Esophagus squamous epithelium (tissue), 4 donors: ENCODE data around the gene CBR3.

Source experiments
- CTCF ChIP-seq, 6 experiments: fragments of 450-650 bp in 4 of 6; fragments of 200-600 bp in 2 of 6; sonication (generic) in 2 of 6; IDR thresholded peaks; one replicate each; pipeline ENCODE4 v1.5.1; 2016 to 2019; ENCODE audit warnings: antibody characterized with exemption in 6 of 6, mild to moderate bottlenecking in 4 of 6, moderate library complexity in 4 of 6
- POLR2A ChIP-seq, 4 donors: fragments of 450-650 bp; IDR thresholded peaks; one replicate each; pipeline ENCODE4 v1.6.1; 2017; ENCODE audit warnings: antibody characterized with exemption in 4 of 4, mild to moderate bottlenecking in 4 of 4, moderate library complexity in 3 of 4

DNA sequence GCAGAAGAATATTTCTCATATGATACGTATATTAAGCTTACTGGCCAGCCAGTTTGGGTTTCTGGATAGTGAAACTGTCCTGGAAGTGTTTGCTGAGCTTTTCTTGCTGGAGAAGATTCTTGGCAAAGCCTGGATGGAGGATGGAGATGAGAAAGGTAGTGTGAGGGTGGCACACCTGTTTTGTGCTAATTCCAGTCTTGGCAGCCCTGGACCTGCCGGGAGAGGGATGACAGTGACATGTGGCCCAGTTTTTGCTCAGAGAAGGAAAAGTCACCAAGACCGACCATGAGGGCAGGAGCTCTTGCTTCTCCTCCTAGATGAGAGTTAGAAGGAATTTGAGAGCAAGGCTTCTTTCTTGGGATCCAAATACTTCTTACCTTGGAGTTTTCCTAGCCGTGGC lies 55.9 kb downstream of the CBR3 start:
- TF ChIP-seq CTCF (IDR thresholded peaks at IDR 0.05) (no peak), POLR2A (IDR thresholded peaks at IDR 0.05) (no peak)
